Measurements from ENCODE around the gene C5orf15.

Gene C5orf15

GRCh38 chr5:133906303-133906702 lies 62.1 kb downstream of the C5orf15 start:
- DNase-seq (ENCODE audit: low spot score): no peak
- in situ Hi-C loops (cut with MboI; ENCODE audit: low pct_unique_long_range_greater_than_20kb, low sequenced_read_pairs, unreplicated experiment): no loop called here
- no peak for TF ChIP-seq CTCF (IDR thresholded peaks at IDR 0.05; ENCODE audit: extremely low read depth, insufficient read depth, missing control alignments)

Measured in GM13977 (cell line).